Loucy (cell line): ENCODE measurements around the gene PRSS50.
"Not testable (repeated sequence)": the region's sequence is repeated elsewhere in the genome, so short reads cannot be mapped to it uniquely, and the experiment has no call there.

Experiments used
- CTCF ChIP-seq: fragments of 200-600 bp; sonication (generic); conservative IDR thresholded peaks from 2 replicates; pipeline ENCODE4 v1.5.1; 2014; ENCODE audit warnings: mild to moderate bottlenecking, antibody characterized with exemption, low read length
- EZH2phosphoT487 ChIP-seq: fragments of 200-600 bp; IDR thresholded peaks from 2 replicates; pipeline ENCODE4 v1.6.1; 2018; ENCODE audit warnings: antibody characterized with exemption, mild to moderate bottlenecking, moderate library complexity, borderline replicate concordance

DNA sequence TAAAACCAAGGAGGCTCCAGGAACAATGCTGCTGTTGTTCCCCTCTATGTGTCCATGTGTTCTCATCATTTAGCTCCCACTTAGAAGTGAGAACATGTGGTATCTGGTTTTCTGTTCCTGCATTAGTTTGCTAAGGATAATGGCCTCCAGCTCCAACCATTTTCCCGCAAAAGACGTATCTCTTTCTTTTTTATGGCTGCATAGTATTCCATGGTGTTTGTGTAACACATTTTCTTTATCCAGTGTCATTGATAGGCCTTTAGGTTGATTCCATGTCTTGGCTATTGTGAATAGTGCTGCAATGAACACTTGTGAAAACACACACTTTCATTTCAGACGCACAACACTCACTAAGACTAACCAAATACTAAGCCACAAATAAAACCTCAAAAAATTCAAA lies 21.9 kb upstream of the PRSS50 start:
- not testable (repeated sequence) for TF ChIP-seq CTCF, EZH2phosphoT487
